Kidney (tissue), 14 donors: Measurements from ENCODE around the gene HNF4A. TPM values are rescaled to one million over a fixed set of nuclear protein-coding genes. Genes with fewer than 3 reads are reported as not detected.

Experiments used
- DNase-seq, 5 donors: peaks; one replicate each; pipeline ENCODE4 v3.0.0-alpha.2; 2013 to 2020
- FAIRE-seq: peaks from 2 replicates; lab custom pipeline; 2012; peaks lifted over from hg19 to GRCh38; lab: Jason Lieb, UNC
- H3K27ac ChIP-seq, 2 donors: one replicate each; pipeline ENCODE4 v1.7.0; 2013; ENCODE audit warnings: low read depth in 2 of 2, low read length in 2 of 2, inconsistent platforms in 1 of 2
- H3K27me3 ChIP-seq: one replicate; pipeline ENCODE4 v1.7.1; 2013; ENCODE audit warnings: low read length, inconsistent platforms; ENCODE audit not compliant: control insufficient read depth, insufficient read depth
- H3K36me3 ChIP-seq, 3 donors: one replicate each; pipeline versions ENCODE4 v1.7.0 to v1.7.1; 2013; ENCODE audit warnings: low read length in 3 of 3, control low read depth in 1 of 3, inconsistent platforms in 1 of 3; ENCODE audit not compliant: insufficient read depth in 3 of 3, control insufficient read depth in 2 of 3
- H3K4me1 ChIP-seq, 3 donors: one replicate each; pipeline versions ENCODE4 v1.7.0 to v1.7.1; 2013; ENCODE audit warnings: low read length in 3 of 3, inconsistent platforms in 1 of 3, low read depth in 1 of 3; ENCODE audit not compliant: control insufficient read depth in 2 of 3, insufficient read depth in 2 of 3
- H3K4me3 ChIP-seq, 3 donors: one replicate each; pipeline versions ENCODE4 v1.7.0 to v1.8.1; 2013; ENCODE audit warnings: low read length in 3 of 3, control low read depth in 1 of 3, inconsistent platforms in 1 of 3
- H3K9ac ChIP-seq, 3 donors: one replicate each; pipeline versions ENCODE4 v1.7.0 to v1.7.1; 2013; ENCODE audit warnings: low read length in 3 of 3, control low read depth in 1 of 3, inconsistent platforms in 1 of 3
- H3K9me3 ChIP-seq, 3 donors: one replicate each; pipeline versions ENCODE4 v1.7.0 to v1.7.1; 2013; ENCODE audit warnings: low read length in 3 of 3, control low read depth in 1 of 3, inconsistent platforms in 1 of 3; ENCODE audit not compliant: control insufficient read depth in 2 of 3, insufficient read depth in 1 of 3
- CTCF ChIP-seq: IDR thresholded peaks from 3 replicates; pipeline ENCODE4 v1.5.1; 2012; ENCODE audit warnings: mild to moderate bottlenecking, moderate library complexity, borderline replicate concordance; ENCODE audit not compliant: insufficient read depth; ENCODE audit errors: extremely low read depth
- intact Hi-C: fragments of 100-400 bp; cut with DNase I; formaldehyde crosslinking; loops from one replicate; pipeline ENCODE4 v1.11.1; 2022
- polyA plus RNA-seq: library from polyadenylated mRNA; stranded (reverse); fragments of 350-450 nt; fragmentation: Illumina TruSeq; extraction: RNeasy Lipid Tissue Mini Kit (QIAGEN cat#74804); gene quantifications from one replicate; pipeline ENCODE4 v1.2.3, GENCODE V29; 2014; ENCODE audit warnings: low read depth, low replicate concordance; ENCODE audit not compliant: insufficient read depth
- total RNA-seq: library from RNA; stranded (reverse); fragmentation: NEBNext Ultra II Directional; extraction: Animal tissue kit (Norgen Biotek cat#: 25700); gene quantifications from one replicate; pipeline ENCODE4 v1.2.1, GENCODE V29; 2021
- donor health status: control.
- donor health status: control.
- donor health status: control.
- donor health status: control.
- donor health status: control.
- donor health status: DM: yes; HTN: yes; CAD: no.
- donor health status: Normal renal cell carcinoma (clear cell type).

Gene HNF4A
- total and polyA plus RNA-seq, 2 donors from 2014 or later: 26.0 to 42.1 TPM

GRCh38 chr20:44456611-44457010, 101.1 kb downstream of the HNF4A start:
- TF ChIP-seq CTCF: no peak
- DNase-seq (peak in 1 of 5 donors; percentile 22), FAIRE-seq (no peak)
- Histone ChIP-seq H3K36me3 (no peaks in the 10 kb centered on the region), H3K9ac (no peak overlapping the region), H3K27me3 (no peaks in the 10 kb centered on the region), H3K4me1 (no peaks in the 10 kb centered on the region), H3K9me3 (no peaks in the 10 kb centered on the region), H3K4me3 (no peak overlapping the region), H3K27ac (no peak overlapping the region)
- intact Hi-C loops: no loop called here

GRCh38 chr20:44457016-44457415, 101.5 kb downstream of the HNF4A start:
- no peak for TF ChIP-seq CTCF
- H3K4me1 ChIP-seq: no peaks in the 10 kb centered on the region
- H3K27me3 ChIP-seq: no peaks in the 10 kb centered on the region
- FAIRE-seq: no peak
- H3K36me3 ChIP-seq: no peaks in the 10 kb centered on the region
- no peak overlapping the region for H3K9ac ChIP-seq
- no peaks in the 10 kb centered on the region for H3K9me3 ChIP-seq
- H3K4me3 ChIP-seq: no peak overlapping the region
- H3K27ac ChIP-seq: no peak overlapping the region
- peak in 2 of 5 donors; percentile 11 to 56 for DNase-seq
- intact Hi-C loops: no loop called here

- Histone ChIP-seq H3K27me3 (no peaks in the 10 kb centered on the region), H3K27ac (no peak overlapping the region), H3K9me3 (no peaks in the 10 kb centered on the region), H3K4me1 (no peaks in the 10 kb centered on the region), H3K4me3 (no peak overlapping the region), H3K36me3 (no peaks in the 10 kb centered on the region), H3K9ac (no peak overlapping the region)
- no peak for DNase-seq
- intact Hi-C loops: no loop called here
- TF ChIP-seq CTCF: no peak
- FAIRE-seq: no peak
Observed at GRCh38 chr20:44459271-44459670, 103.8 kb downstream of the HNF4A start.

- peak in 2 of 5 donors; percentile 11 to 50 for DNase-seq
- no peak overlapping the region for H3K4me3 ChIP-seq
- no peaks in the 10 kb centered on the region for H3K36me3 ChIP-seq
- intact Hi-C loops: no loop called here
- no peaks in the 10 kb centered on the region for H3K27me3 ChIP-seq
- peaks cover 0 to 5% (median 0%) of the 10 kb centered on the region in 3 donors for H3K4me1 ChIP-seq
- FAIRE-seq: no peak
- H3K27ac ChIP-seq: no peak overlapping the region
- H3K9me3 ChIP-seq: no peaks in the 10 kb centered on the region
- H3K9ac ChIP-seq: no peak overlapping the region
- peak; percentile 33 for TF ChIP-seq CTCF
Observed at GRCh38 chr20:44460795-44461141, 105.3 kb downstream of the HNF4A start.
